SJSA1 (cell line): ENCODE data around the gene IGFALS. TPM values are rescaled to one million over a fixed set of nuclear protein-coding genes. Genes with fewer than 3 reads are reported as not detected.

Source experiments
- DNase-seq, 2 experiments: peaks; one replicate each; pipeline ENCODE4 v3.0.0-alpha.2; 2015 to 2020; ENCODE audit warnings: low spot score in 2 of 2, low read depth in 1 of 2
- H3K27ac ChIP-seq: fragments of 250-450 bp; sonication (Bioruptor Pico); 2 replicates; pipeline ENCODE4 v1.5.1; 2020; ENCODE audit warnings: mild to moderate bottlenecking, moderate library complexity
- H3K27me3 ChIP-seq: fragments of 250-450 bp; sonication (Bioruptor Pico); replicated peaks from 2 replicates; pipeline ENCODE4 v1.5.1; 2020; ENCODE audit warnings: mild to moderate bottlenecking, moderate library complexity
- H3K36me3 ChIP-seq: fragments of 250-450 bp; sonication (Bioruptor Pico); 2 replicates; pipeline ENCODE4 v1.5.1; 2020; ENCODE audit warnings: mild to moderate bottlenecking
- H3K4me1 ChIP-seq: fragments of 250-450 bp; sonication (Bioruptor Pico); replicated peaks from 2 replicates; pipeline ENCODE4 v1.6.1; 2021; ENCODE audit warnings: mild to moderate bottlenecking
- H3K4me3 ChIP-seq: fragments of 250-450 bp; sonication (Bioruptor Pico); 2 replicates; pipeline ENCODE4 v1.5.1; 2020; ENCODE audit warnings: mild to moderate bottlenecking
- H3K9me3 ChIP-seq: fragments of 250-450 bp; sonication (Bioruptor Pico); replicated peaks from 2 replicates; pipeline ENCODE4 v1.5.1; 2020; ENCODE audit warnings: mild to moderate bottlenecking
- total RNA-seq: library from RNA; depleted of rRNA; stranded (reverse); fragments of >200 nt; shearing (Covaris generic); gene quantifications from 2 replicates; pipeline ENCODE4 v1.2.3, GENCODE V29; 2014

Gene IGFALS
- total RNA-seq, 1 experiment from 2014 or later = not detected

DNA sequence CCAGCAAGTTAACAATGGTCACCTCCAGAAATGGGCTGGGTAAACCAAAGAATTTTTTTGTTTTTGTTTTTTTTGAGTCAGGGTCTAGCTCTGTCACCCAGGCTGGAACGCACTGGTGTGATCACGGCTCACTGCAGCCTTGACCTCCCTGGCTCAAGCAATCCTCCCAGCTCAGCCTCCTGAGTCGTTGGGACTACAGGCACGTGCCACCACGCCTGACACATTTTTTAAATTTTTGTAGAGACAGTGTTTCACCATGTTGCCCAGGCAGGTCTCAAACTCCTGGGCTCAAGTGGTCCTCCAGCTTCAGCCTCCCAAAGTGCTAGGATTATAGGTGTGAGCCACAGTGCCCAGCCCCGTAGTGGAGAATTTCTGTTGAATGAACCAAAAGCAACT, 12.8 kb downstream of the IGFALS start:
- no peak overlapping the region for H3K27ac ChIP-seq

DNA sequence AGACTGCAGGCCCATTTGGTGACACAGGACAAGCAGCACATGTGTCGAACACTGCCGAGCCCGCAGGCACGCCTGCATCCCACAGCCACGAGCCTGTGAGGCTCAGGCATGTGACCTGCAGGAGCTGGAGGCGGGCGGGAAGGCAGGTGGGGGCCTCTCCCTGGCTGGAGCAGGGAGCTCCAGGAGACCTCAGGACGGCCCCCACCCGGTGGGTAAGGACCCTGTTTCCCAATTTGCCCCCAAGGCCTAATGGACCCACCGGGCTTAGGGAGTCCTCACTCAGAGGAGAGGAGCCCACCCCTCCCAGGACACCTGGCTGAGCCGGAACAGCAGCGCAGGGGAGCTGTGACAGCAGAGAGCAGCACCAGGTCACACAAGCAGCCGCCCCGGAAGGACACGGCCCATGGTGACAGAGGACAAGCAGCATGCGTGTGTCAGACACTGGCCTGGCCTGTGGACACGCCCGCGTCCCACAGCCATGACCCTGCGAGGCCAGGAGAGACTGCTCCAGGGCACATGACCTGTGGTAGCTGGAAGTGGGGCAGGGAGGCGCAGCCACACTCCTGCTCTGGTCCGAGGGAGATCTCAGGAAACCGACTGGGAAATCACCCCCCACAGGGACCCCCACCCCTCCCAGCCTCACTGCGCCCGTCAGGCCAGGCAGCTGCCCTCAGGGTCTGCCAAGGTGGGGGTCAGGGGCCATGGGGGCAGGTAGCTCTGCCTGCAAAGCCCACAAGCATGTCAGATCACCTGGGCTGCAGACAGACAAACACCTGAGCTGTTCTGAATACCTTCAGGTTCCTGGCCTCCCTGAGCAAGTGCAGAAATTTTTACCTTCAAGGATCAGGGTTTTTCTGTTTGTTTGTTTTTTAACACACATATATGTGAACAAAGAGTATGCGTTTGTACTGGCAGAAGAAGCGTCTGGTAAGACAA, 13.5 kb downstream of the IGFALS start:
- no peak overlapping the region for H3K27ac ChIP-seq
- H3K4me1 ChIP-seq = peaks cover 17% of the 10 kb centered on the region
- no peaks in the 10 kb centered on the region for H3K9me3 ChIP-seq
- no peak overlapping the region for H3K4me3 ChIP-seq
- H3K27me3 ChIP-seq = no peaks in the 10 kb centered on the region
- DNase-seq = no peak
- H3K36me3 ChIP-seq = peaks cover 62% of the 10 kb centered on the region

More for the DNA sequence above, 12.8 kb downstream of the IGFALS start:
- peaks cover 60% of the 10 kb centered on the region for H3K36me3 ChIP-seq
- peaks cover 17% of the 10 kb centered on the region for H3K4me1 ChIP-seq
- no peaks in the 10 kb centered on the region for H3K27me3 ChIP-seq
- H3K9me3 ChIP-seq = no peaks in the 10 kb centered on the region
- H3K4me3 ChIP-seq = no peak overlapping the region
- DNase-seq = no peak

DNA sequence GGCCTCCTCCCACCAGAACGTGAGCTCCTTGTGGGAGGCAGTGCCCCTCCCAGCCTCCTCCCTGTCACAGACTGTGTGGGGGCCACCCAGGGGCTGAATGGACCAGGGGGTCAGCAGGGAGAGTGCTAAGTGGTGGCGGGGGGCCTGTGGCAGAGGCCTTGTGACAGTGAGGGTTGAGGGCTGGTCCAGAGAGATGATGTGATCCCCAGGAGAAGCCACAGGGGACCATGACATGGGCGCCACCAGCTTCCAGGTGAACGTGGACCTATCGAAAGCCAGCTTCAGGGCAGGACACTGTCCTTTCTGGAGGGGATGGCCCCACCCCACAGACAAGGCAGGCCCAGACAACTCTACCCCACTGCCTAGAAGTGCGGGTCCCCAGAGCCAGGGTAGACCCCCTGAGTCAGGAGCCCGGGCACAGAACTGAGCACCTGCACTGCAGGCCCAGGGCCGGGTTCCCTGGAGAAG, 14.2 kb downstream of the IGFALS start:
- Histone ChIP-seq H3K27ac (no peak overlapping the region), H3K4me3 (no peak overlapping the region), H3K9me3 (no peaks in the 10 kb centered on the region), H3K4me1 (peaks cover 19% of the 10 kb centered on the region), H3K36me3 (peaks cover 66% of the 10 kb centered on the region), H3K27me3 (no peaks in the 10 kb centered on the region)
- DNase-seq = no peak

DNA sequence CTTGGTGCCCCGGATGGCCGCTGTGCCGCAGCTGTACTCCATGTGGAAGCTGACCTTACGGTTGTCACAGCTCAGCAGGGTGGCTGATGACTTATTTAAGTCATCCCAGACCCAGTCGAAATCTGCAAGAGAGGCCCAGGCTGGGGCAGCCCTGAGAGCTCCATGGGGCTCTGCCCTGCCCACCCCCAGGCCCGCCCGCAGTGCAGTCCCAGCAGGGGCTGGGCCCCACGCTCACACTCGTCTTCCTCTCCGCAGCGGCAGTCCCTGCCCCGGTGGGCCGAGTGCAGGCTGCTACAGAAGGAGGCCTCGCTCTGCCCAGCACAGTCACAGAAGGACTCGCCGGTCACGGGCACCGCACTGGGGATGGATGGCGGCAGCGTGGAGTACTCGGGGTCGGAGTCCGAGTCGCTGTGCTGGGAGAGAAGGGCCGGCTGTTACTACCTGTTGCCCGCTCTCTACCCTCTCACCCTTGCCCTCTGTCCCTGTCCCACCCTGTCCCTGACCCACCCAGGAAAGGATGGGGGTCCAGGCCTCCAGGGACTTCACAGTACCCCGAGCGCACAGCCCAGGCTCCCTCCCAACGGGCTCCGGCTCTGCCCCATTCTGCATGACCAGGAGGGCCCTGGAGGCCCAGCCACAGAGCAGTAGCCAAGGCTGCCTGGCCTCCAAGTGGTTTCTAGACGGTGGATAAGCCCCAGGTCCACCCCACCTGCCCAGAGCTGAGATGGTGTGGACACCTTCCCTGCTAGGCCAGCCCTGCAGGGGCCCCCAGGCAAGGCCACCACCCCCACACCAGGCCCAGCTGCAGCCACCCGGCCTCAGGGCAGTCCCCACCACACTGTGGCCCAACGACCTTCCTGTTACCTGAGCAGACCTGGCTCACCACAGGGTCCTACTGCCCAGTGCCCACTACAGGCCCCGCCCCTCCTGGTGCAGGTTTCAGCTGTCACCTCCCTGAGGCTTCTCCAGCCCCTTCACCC, 15.0 kb downstream of the IGFALS start:
- Histone ChIP-seq H3K27ac (no peak overlapping the region), H3K4me3 (no peak overlapping the region), H3K27me3 (no peaks in the 10 kb centered on the region), H3K9me3 (no peaks in the 10 kb centered on the region), H3K36me3 (peaks cover 67% of the 10 kb centered on the region), H3K4me1 (peaks cover 21% of the 10 kb centered on the region)
- DNase-seq = no peak

DNA sequence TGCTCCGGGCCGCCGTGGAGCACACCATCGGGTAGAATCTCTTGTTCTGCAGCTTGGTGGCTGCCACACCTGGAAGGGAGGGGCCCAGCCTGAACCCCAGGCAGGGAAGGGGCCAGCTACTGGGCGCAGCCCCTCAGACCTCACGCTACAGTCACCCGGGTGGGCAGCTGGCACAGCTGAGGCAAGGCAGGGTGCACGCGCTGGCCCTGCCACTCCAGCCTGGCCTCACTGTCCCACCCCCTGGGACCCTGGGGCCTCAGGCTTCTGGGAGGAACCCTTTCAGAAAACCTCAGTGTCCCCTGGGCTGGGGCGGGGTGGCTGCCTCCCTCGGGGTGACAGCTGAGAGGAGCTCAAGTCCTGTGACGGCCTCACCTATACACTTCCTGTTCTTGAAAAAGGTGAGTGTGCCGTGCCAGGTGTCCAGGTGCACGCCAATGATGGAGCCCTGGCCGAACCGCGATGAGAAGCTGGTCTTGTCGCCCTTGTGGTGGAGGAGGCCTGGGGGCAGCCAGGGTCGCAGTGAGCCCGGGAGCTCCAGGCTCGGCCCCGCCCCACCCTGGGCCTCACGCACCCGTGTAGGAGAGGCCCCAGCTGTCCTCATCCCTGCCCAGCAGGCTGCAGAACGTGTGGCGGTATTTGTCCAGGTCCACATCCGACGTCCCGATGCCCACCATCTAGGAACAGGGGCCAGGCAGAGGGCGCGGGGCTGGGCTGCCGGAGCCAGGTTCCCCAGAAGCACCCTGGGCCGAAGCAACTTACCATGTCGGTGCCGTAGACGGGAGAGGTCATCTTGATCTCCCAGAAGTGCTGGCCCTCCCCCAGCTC, 15.9 kb downstream of the IGFALS start:
- H3K27me3 ChIP-seq = no peaks in the 10 kb centered on the region
- no peak overlapping the region for H3K4me3 ChIP-seq
- DNase-seq = no peak
- H3K9me3 ChIP-seq = peaks cover 3% of the 10 kb centered on the region
- H3K27ac ChIP-seq = no peak overlapping the region
- H3K4me1 ChIP-seq = peaks cover 21% of the 10 kb centered on the region
- peaks cover 69% of the 10 kb centered on the region for H3K36me3 ChIP-seq

DNA sequence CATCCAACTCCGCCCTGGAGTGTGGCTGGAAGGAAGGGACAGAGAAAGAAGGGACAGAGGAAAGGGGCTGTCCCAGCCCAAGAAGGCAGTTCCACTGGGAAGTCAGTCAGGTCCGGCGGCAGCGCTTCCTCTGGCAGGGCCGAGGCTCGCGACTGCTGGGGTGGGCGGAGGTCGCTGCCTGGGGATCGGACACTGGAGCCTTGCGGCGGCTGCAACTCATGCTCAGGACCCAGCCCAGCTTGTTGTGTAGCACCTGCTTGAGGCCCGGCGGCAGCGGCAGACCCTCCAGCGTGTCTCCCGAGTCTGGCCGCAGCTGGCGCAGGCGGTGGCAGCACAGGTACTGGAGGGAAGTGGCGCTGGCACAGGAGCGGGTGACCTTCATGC, 16.5 kb downstream of the IGFALS start:
- peaks cover 4% of the 10 kb centered on the region for H3K9me3 ChIP-seq
- no peaks in the 10 kb centered on the region for H3K27me3 ChIP-seq
- peaks cover 23% of the 10 kb centered on the region for H3K4me1 ChIP-seq
- H3K4me3 ChIP-seq = no peak overlapping the region
- peaks cover 71% of the 10 kb centered on the region for H3K36me3 ChIP-seq
- no peak overlapping the region for H3K27ac ChIP-seq
- DNase-seq = no peak

DNA sequence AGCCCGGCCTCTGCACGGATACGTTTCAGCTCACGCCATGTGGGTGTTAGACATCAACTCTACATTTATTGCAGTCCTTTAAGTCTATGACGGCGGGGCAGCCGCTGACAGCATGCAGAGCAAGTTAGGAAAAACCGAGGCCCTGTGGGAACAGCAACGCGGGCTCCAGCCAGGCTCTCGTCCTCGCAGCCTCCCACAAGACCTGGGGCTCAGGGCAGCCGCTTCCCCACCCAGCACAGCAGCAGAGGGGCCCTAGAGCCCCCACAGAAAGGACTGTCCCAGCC, 16.9 kb downstream of the IGFALS start:
- H3K27ac ChIP-seq = no peak overlapping the region
- H3K4me1 ChIP-seq = peaks cover 22% of the 10 kb centered on the region
- peaks cover 70% of the 10 kb centered on the region for H3K36me3 ChIP-seq
- no peak for DNase-seq
- peaks cover 4% of the 10 kb centered on the region for H3K9me3 ChIP-seq
- H3K4me3 ChIP-seq = no peak overlapping the region
- no peaks in the 10 kb centered on the region for H3K27me3 ChIP-seq

DNA sequence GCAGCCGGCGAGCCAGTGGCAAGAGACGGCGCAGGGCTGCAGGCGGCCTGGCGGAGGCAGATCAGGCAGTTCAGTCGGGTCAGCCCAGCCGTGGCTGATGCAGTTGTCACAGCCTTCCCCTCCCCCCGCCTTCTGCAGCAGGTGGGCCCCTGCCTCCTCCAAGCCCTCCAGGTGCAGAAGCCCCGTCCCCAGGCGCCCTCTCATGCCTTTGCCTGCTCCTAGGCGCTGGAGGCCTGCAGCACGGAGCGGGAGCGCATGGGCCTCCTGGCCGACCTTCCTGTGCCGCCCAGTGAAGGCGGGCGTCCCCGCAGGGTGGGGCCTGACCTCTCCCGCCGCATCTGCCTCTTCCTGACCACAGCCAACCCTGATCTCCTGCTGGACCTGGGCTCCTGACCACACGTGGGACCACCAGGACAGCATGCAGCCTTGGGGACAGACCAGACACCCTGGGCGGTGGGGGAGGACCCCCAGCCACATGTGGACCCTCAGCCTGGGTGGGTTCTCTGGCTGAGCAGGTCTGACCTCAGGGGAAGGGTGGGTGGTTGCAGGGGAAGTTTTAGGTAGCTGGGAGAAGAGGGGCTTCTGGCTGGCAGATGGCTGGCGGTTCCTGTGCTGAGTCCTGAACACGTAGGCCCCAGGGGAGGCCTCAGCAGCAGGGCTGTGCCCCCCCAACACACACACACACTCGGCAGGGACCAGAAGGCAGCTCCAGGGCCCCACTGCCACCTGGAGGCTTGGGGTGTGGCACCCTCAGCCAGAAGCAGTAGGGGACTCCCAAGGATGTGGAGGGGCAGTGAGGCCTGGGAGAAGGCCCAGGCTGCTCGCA, 17.4 kb downstream of the IGFALS start:
- Histone ChIP-seq H3K27ac (no peak overlapping the region), H3K4me1 (peaks cover 21% of the 10 kb centered on the region)

DNA sequence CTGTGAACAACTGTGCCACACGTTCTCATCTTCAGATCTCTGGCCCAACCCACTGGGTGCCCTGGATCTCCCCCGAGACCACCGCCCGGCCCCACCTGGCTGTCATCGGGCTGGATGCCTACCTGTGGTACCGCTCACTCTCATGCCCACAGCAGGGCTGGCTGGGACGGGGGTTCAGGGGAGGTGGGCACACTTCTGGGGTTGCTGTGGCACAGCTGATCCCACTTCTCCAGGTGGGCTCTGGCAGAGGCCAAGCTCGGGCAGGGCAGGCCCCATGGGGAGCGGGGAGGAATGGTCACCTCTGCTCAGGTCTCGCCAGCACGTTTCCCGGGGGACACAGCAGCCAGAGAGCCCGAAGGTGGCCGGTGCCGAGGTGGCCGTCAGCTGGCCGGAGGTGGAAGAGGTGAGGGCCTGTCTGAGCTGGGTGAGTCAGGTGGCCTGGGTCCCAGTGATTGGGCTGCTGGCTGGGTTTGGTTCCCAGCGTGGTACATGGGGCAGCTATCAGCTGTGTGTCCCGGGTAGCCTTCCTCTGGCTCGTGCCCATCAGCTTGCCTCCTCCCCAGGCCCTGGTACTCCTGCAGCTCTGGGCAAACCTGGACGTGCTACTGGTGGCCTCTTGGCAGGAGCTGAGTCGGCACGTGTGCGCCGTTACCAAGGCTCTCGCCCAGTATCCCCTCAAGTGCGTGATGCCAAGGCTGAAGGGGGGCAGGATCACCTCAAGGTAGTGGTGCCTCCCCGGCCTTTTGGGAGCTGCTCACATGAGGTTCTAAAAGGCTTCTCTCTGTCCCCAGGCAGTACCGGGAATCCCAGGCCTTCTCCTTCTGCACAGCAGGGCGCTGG, 18.3 kb downstream of the IGFALS start:
- Histone ChIP-seq H3K27me3 (no peaks in the 10 kb centered on the region), H3K4me1 (peaks cover 29% of the 10 kb centered on the region), H3K27ac (no peak overlapping the region), H3K4me3 (no peak overlapping the region), H3K36me3 (peaks cover 81% of the 10 kb centered on the region), H3K9me3 (peaks cover 4% of the 10 kb centered on the region)
- no peak for DNase-seq

More for the DNA sequence above, 17.4 kb downstream of the IGFALS start:
- H3K9me3 ChIP-seq = peaks cover 4% of the 10 kb centered on the region
- H3K27me3 ChIP-seq = no peaks in the 10 kb centered on the region
- H3K36me3 ChIP-seq = peaks cover 73% of the 10 kb centered on the region
- H3K4me3 ChIP-seq = no peak overlapping the region
- DNase-seq = no peak

DNA sequence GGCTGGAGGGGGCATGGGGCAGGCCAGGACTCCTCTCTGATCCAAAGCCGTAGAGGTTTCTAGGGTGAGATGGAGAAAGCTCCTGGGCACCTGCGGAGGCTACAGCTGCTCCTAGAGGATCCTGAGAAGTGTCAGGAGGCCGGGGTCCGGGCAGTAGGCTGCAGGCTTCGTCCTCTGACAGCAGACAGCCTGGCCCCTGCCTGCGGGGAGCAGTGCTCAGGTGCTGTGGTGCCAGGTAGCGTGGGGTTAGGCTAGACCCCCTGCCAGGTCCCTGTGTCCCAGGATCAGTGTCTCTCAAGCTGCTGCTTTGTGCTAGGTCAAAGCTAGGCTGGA, 19.1 kb downstream of the IGFALS start:
- Histone ChIP-seq H3K4me1 (peaks cover 30% of the 10 kb centered on the region), H3K27ac (no peak overlapping the region), H3K4me3 (peak overlapping the region; percentile 98), H3K36me3 (peaks cover 82% of the 10 kb centered on the region), H3K27me3 (no peaks in the 10 kb centered on the region), H3K9me3 (peaks cover 4% of the 10 kb centered on the region)
- no peak for DNase-seq

DNA sequence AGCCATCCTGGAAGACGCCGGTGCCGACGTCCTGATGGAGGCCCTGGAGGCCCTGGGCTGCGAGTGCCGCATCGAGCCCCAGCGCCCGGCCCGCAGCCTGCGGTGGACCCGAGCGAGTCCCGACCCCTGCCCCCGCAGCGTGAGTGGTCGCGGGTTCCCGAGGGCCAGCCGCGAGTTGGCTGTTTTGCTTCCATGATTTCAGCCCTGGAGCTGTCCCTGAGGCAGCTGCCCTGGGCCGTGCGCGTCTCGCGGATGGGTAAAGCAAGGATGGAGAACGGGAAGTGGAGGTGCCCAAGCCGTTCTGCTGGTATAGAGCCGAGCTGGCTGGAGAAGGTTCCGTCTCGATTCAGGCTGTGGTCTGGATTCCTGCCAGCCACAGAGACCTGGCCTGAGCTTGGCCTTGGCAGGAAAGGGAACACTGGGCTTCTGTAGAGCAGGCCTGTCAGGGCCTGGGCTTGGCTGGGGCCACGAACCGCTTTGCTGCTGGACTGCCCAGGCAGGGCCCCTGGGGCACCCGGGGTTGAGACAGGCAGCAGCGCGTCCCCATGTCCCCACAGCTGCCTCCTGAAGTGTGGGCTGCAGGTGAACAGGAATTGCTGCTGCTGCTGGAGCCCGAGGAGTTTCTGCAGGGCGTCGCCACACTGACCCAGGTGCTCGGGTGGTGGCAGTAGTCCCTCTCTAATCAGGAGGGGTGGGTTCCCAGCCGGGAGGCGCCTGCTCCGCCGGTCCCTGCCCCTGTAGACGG, 19.6 kb downstream of the IGFALS start:
- Histone ChIP-seq H3K36me3 (peaks cover 84% of the 10 kb centered on the region), H3K27me3 (no peaks in the 10 kb centered on the region)

More for the DNA sequence above, 19.6 kb downstream of the IGFALS start:
- peaks cover 30% of the 10 kb centered on the region for H3K4me1 ChIP-seq
- H3K27ac ChIP-seq = no peak overlapping the region
- DNase-seq = no peak
- H3K4me3 ChIP-seq = peak overlapping the region; percentile 98
- H3K9me3 ChIP-seq = peaks cover 4% of the 10 kb centered on the region
